ENCODE measurements around the gene CLIC1.

The CLIC1 gene

GRCh38 chr6:31723245-31723979 is 12.9 kb downstream of the CLIC1 start, which contains the start of gene MPIG6B:
Gene MPIG6B, plus strand, starts transcription at chr6:31723373. Its CDS starts 11 bp downstream, at chr6:31723384.
- TF ChIP-seq SIN3A (IDR thresholded peaks at IDR 0.05; ENCODE audit: borderline replicate concordance, insufficient read depth, low read length) (no peak), POLR2AphosphoS5 (IDR thresholded peaks at IDR 0.05; ENCODE audit: low read depth, low read length) (no peak), FOXP2 (optimal IDR thresholded peaks at IDR 0.05; ENCODE audit: borderline replicate concordance, extremely low read depth, extremely low read length, insufficient read depth) (no peak), TAF1 (IDR thresholded peaks at IDR 0.05; ENCODE audit: borderline replicate concordance, insufficient read depth, low read length) (no peak)
- TF ChIP-seq, protein P1, sequence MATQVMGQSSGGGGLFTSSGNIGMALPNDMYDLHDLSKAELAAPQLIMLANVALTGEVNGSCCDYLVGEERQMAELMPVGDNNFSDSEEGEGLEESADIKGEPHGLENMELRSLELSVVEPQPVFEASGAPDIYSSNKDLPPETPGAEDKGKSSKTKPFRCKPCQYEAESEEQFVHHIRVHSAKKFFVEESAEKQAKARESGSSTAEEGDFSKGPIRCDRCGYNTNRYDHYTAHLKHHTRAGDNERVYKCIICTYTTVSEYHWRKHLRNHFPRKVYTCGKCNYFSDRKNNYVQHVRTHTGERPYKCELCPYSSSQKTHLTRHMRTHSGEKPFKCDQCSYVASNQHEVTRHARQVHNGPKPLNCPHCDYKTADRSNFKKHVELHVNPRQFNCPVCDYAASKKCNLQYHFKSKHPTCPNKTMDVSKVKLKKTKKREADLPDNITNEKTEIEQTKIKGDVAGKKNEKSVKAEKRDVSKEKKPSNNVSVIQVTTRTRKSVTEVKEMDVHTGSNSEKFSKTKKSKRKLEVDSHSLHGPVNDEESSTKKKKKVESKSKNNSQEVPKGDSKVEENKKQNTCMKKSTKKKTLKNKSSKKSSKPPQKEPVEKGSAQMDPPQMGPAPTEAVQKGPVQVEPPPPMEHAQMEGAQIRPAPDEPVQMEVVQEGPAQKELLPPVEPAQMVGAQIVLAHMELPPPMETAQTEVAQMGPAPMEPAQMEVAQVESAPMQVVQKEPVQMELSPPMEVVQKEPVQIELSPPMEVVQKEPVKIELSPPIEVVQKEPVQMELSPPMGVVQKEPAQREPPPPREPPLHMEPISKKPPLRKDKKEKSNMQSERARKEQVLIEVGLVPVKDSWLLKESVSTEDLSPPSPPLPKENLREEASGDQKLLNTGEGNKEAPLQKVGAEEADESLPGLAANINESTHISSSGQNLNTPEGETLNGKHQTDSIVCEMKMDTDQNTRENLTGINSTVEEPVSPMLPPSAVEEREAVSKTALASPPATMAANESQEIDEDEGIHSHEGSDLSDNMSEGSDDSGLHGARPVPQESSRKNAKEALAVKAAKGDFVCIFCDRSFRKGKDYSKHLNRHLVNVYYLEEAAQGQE (IDR thresholded peaks at IDR 0.05; ENCODE audit: insufficient read depth in 1 of 2, low read depth in 2 of 2, low read length in 2 of 2), result no peak

- no peak for TF ChIP-seq SIN3A (IDR thresholded peaks at IDR 0.05; ENCODE audit: borderline replicate concordance, insufficient read depth, low read length)
- TF ChIP-seq FOXP2 (optimal IDR thresholded peaks at IDR 0.05; ENCODE audit: borderline replicate concordance, extremely low read depth, extremely low read length, insufficient read depth), result no peak
- no peak for TF ChIP-seq POLR2AphosphoS5 (IDR thresholded peaks at IDR 0.05; ENCODE audit: low read depth, low read length)
- TF ChIP-seq, protein P1 (IDR thresholded peaks at IDR 0.05; ENCODE audit: insufficient read depth in 1 of 2, low read depth in 2 of 2, low read length in 2 of 2), result no peak
- no peak for TF ChIP-seq TAF1 (IDR thresholded peaks at IDR 0.05; ENCODE audit: borderline replicate concordance, insufficient read depth, low read length)
These were observed 14.2 kb downstream of the CLIC1 start for GRCh38 chr6:31722173-31722572.

DNA sequence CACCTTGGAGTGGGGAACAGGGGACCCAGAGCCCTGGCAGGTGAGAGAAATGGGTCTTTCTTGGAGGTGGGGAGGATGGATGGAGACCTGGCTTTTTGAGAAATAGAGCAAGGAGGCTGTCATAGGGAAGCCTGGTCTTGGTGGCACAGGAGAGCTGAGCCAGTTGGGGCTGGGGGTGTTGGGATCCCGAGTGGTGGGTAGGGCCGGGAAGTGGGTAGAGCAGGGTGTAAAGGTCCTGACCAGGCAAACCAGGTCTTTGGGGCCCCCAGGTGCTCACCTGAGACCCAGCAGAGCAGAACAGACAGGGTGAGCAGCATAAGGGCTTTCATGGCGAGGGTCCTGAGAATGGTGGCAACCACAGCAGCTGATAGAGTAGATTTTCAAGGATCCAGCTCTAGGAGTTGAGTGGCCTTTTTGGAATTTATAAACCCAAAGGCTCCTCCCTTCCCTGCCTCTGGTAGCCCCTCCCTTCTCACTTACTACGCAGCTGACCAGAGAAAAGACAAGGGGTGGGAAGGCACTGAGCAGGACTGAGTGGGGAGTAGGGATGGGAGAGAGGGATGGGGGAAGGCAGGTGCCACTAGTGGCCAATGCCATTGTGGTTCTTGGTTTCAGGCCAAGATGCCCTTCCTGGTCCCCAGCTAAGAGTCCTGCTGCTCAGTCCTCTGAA is 14.8 kb downstream of the CLIC1 start, which contains the start of gene LY6G6C:
LY6G6C (minus strand) TSS at position 396 of the 670 bp plus-strand sequence; CDS start at position 329, 67 bp downstream.
- TF ChIP-seq FOXP2 (optimal IDR thresholded peaks at IDR 0.05; ENCODE audit: borderline replicate concordance, extremely low read depth, extremely low read length, insufficient read depth) (no peak), TAF1 (IDR thresholded peaks at IDR 0.05; ENCODE audit: borderline replicate concordance, insufficient read depth, low read length) (no peak), SIN3A (IDR thresholded peaks at IDR 0.05; ENCODE audit: borderline replicate concordance, insufficient read depth, low read length) (no peak), POLR2AphosphoS5 (IDR thresholded peaks at IDR 0.05; ENCODE audit: low read depth, low read length) (no peak)
- TF ChIP-seq, protein P1 (IDR thresholded peaks at IDR 0.05; ENCODE audit: insufficient read depth in 1 of 2, low read depth in 2 of 2, low read length in 2 of 2), result no peak

DNA sequence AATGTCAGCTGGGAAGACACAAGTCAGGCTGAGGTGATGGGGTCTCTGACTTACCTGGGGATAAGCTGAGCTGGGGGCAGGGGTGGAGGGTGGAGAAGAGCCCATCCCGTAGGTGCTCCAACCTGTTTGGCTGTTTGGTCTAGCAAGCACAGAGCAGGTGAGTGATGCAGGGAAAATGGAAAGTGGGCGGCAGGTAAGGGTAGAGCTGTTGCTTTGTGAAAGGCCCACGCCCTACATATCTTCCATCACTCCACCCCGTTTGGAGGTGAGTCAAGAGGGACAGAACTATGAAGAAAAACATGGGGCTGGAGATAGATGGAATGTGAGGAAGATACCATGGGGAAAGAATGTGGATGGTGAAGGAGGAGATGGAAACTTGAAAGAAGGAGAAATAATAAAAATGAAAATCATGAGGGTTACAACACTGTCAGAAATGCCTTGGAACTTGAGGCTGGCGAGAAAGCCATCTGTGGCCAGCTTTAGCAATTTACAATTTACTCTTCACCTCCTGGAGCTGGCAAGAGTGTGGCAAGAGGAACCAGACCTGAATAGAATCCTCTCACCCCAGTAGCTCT is 16.0 kb downstream of the CLIC1 start:
- TF ChIP-seq FOXP2 (optimal IDR thresholded peaks at IDR 0.05; ENCODE audit: borderline replicate concordance, extremely low read depth, extremely low read length, insufficient read depth), result no peak
- TF ChIP-seq POLR2AphosphoS5 (IDR thresholded peaks at IDR 0.05; ENCODE audit: low read depth, low read length), result no peak
- no peak for TF ChIP-seq SIN3A (IDR thresholded peaks at IDR 0.05; ENCODE audit: borderline replicate concordance, insufficient read depth, low read length)
- no peak for TF ChIP-seq TAF1 (IDR thresholded peaks at IDR 0.05; ENCODE audit: borderline replicate concordance, insufficient read depth, low read length)
- TF ChIP-seq, protein P1 (IDR thresholded peaks at IDR 0.05; ENCODE audit: insufficient read depth in 1 of 2, low read depth in 2 of 2, low read length in 2 of 2), result no peak
